Heart left ventricle (tissue), 16 donors: ENCODE measurements around the gene ACTR5. TPM values are rescaled to one million over a fixed set of nuclear protein-coding genes. Genes with fewer than 3 reads are reported as not detected.

Source experiments
- ATAC-seq, 4 donors: fragments of 200-7000 bp; cut with Tn5 transposase; one replicate each; pipeline ENCODE4 v1.9.1; 2020 to 2022; ENCODE audit warnings: moderate library complexity in 4 of 4, mild to moderate bottlenecking in 3 of 4, moderate number of reproducible peaks in 1 of 4
- DNase-seq, 5 donors: peaks; one replicate each; pipeline ENCODE4 v3.0.0-alpha.2; 2020
- H3K27ac ChIP-seq, 12 donors: fragments of 200-600 bp; sonication (generic) in 4 of 12; one replicate each; pipeline versions ENCODE4 v1.5.0 to v1.8.0; 2016 to 2022; ENCODE audit warnings: mild to moderate bottlenecking in 2 of 12
- H3K27me3 ChIP-seq, 9 donors: fragments of 200-600 bp; sonication (generic) in 2 of 9; one replicate each; pipeline versions ENCODE4 v1.5.1 to v1.8.0; 2016 to 2022; ENCODE audit warnings: mild to moderate bottlenecking in 3 of 9
- H3K36me3 ChIP-seq, 9 donors: fragments of 200-600 bp; sonication (generic) in 2 of 9; one replicate each; pipeline versions ENCODE4 v1.5.0 to v1.8.0; 2018 to 2022; ENCODE audit warnings: mild to moderate bottlenecking in 2 of 9
- H3K4me1 ChIP-seq, 12 donors: fragments of 200-600 bp; sonication (generic) in 4 of 12; one replicate each; pipeline versions ENCODE4 v1.5.0 to v1.8.0; 2016 to 2022; ENCODE audit warnings: mild to moderate bottlenecking in 3 of 12
- H3K4me3 ChIP-seq, 12 donors: fragments of 200-600 bp; sonication (generic) in 4 of 12; one replicate each; pipeline versions ENCODE4 v1.5.0 to v1.8.0; 2017 to 2022; ENCODE audit warnings: mild to moderate bottlenecking in 9 of 12, moderate library complexity in 4 of 12
- H3K9me3 ChIP-seq, 12 donors: fragments of 200-600 bp; sonication (generic) in 4 of 12; one replicate each; pipeline versions ENCODE4 v1.5.0 to v1.8.0; 2016 to 2022; ENCODE audit warnings: mild to moderate bottlenecking in 1 of 12
- CTCF ChIP-seq, 12 donors: fragments of 200-600 bp; sonication (generic) in 4 of 12; IDR thresholded peaks; one replicate each; pipeline versions ENCODE4 v1.5.0 to v1.8.0; 2018 to 2022; ENCODE audit warnings: antibody characterized with exemption in 12 of 12, mild to moderate bottlenecking in 5 of 12
- POLR2A ChIP-seq, 2 donors: fragments of 450-650 bp; IDR thresholded peaks; one replicate each; pipeline ENCODE4 v1.6.1; 2017; ENCODE audit warnings: antibody characterized with exemption in 2 of 2, mild to moderate bottlenecking in 2 of 2, moderate library complexity in 2 of 2
- WGBS, 4 donors: extraction: QIAGEN DNeasy Blood & Tissue Kit in 2 of 4; methylation state at CpG; one replicate each; pipeline versions ENCODE4 v1.1.5 to v1.1.7; 2013 to 2018; 5-methylcytosine and 5-hydroxymethylcytosine counted together
- intact Hi-C, 10 donors: fragments of 100-400 bp; cut with DNase I; formaldehyde crosslinking; loops; one replicate each; pipeline versions ENCODE4 v1.11.1 to v1.14.2; 2022
- polyA plus RNA-seq, 2 donors: library from polyadenylated mRNA; stranded (reverse); fragments of 200-250 nt; gene quantifications; one replicate each; pipeline ENCODE4 v1.2.3, GENCODE V29; 2013
- total RNA-seq, 9 donors: library from RNA; depleted of rRNA in 2 of 9; stranded (reverse); fragments of >200 nt in 2 of 9; fragmentation: NEBNext Ultra II Directional in 3 of 9; extraction: Animal tissue kit (Norgen Biotek cat#: 25700) in 3 of 9; gene quantifications; one replicate each; pipeline versions ENCODE4 v1.1.0 to v1.2.4, GENCODE V29; 2016 to 2023
- donor health status: ischemic (EF 13 %, LVEDD 7.1; RV severe dilation, severe dysfunction).
- donor health status: healthy with polysubstance abuse.
- donor health status: DM: no; HTN: yes; CAD: no.
- donor health status: DM: no; HTN: no; CAD: no.
- donor health status: ischemic (EF 25% LVEDD 6.9; RV normal size, moderate dysfunction).
- donor health status: ischemic (EF 25% LVEDD 5.7; RV mildly dilated, moderate dysfunction).
- donor health status: healthy.
- donor health status: DM: yes; HTN: yes; CAD: no.
- donor health status: ischemic (EF 35%, LVEDD 5.7; RV mildly dilated, moderate dysfunction).
- donor health status: nonischemic (EF 11% LVEDD 7.7; RV severe dilation, severe dysfunction).
- donor health status: DM: yes; HTN: yes; CAD: no.
- donor health status: PGD.
- donor health status: ischemic (EF 29% LVEDD 5.4; RV normal size, mild dysfunction).
- donor health status: nonischemic (EF 23%, LVEDD 6.1; RV moderate dilation, normal function).

Gene ACTR5
- total and polyA plus RNA-seq, 11 donors: 2.3 to 6.4 (median 3.5) TPM

- H3K4me1 ChIP-seq: peaks cover 0 to 21% (median 7%) of the 10 kb centered on the region in 12 donors
- intact Hi-C loops: loop anchor here in 1 of 10 donors (5.0 kb wide), 1 partner anchor 79 kb away; no protein-coding TSS in a partner anchor
- no peak for TF ChIP-seq CTCF (IDR thresholded peaks at IDR 0.05)
- no peak for TF ChIP-seq POLR2A (IDR thresholded peaks at IDR 0.05)
- no peak overlapping the region for H3K4me3 ChIP-seq
- no peak for ATAC-seq
- H3K9me3 ChIP-seq: no peaks in the 10 kb centered on the region
- DNase-seq: no peak
- H3K27me3 ChIP-seq: no peaks in the 10 kb centered on the region
- no peaks in the 10 kb centered on the region for H3K36me3 ChIP-seq
- peak overlapping the region in 8 of 12 donors; percentile 54 to 83 (median 71) for H3K27ac ChIP-seq
- 72 to 82% (median 80%) methylated on average over 3 of the region's 3 CpGs for WGBS, 4 donors
Measured at GRCh38 chr20:38798266-38798665, 50.0 kb downstream of the ACTR5 start.

- Histone ChIP-seq H3K27ac (peak overlapping the region in 9 of 12 donors; percentile 37 to 83 (median 72)), H3K4me3 (no peak overlapping the region), H3K4me1 (peaks cover 0 to 28% (median 11%) of the 10 kb centered on the region in 12 donors), H3K9me3 (no peaks in the 10 kb centered on the region), H3K27me3 (no peaks in the 10 kb centered on the region), H3K36me3 (no peaks in the 10 kb centered on the region)
- DNase-seq (peak in 3 of 5 donors; percentile 29 to 57 (median 43)), ATAC-seq (peak; percentile 58 to 91 (median 62))
- no peak for TF ChIP-seq CTCF (IDR thresholded peaks at IDR 0.05)
- TF ChIP-seq POLR2A (IDR thresholded peaks at IDR 0.05): no peak
- WGBS, 4 donors: 47 to 63% (median 51%) methylated on average over 4 of the region's 4 CpGs
- intact Hi-C loops: loop anchor here in 1 of 10 donors (5.0 kb wide), 1 partner anchor 78 kb away; no protein-coding TSS in a partner anchor
Measured at GRCh38 chr20:38799203-38799602, 50.9 kb downstream of the ACTR5 start.

GRCh38 chr20:38800882-38801281, 52.6 kb downstream of the ACTR5 start:
- Histone ChIP-seq H3K4me3 (no peak overlapping the region), H3K36me3 (no peaks in the 10 kb centered on the region), H3K4me1 (peaks cover 0 to 35% (median 18%) of the 10 kb centered on the region in 12 donors), H3K27me3 (peaks cover 0 to 6% (median 3%) of the 10 kb centered on the region in 9 donors), H3K9me3 (no peaks in the 10 kb centered on the region), H3K27ac (peak overlapping the region in 1 of 12 donors; percentile 62)
- ATAC-seq: no peak
- intact Hi-C loops: loop anchor here in 3 of 10 donors (10.0 kb wide), 3 partner anchors 74 to 94 kb away; no protein-coding TSS in a partner anchor
- WGBS, 4 donors: 92 to 97% (median 95%) methylated on average over 3 of the region's 3 CpGs
- DNase-seq: no peak
- TF ChIP-seq CTCF (IDR thresholded peaks at IDR 0.05) (no peak), POLR2A (IDR thresholded peaks at IDR 0.05) (no peak)

- ATAC-seq (no peak), DNase-seq (no peak)
- WGBS, 4 donors: 63 to 78% (median 67%) methylated on average over 3 of the region's 3 CpGs
- Histone ChIP-seq H3K36me3 (no peaks in the 10 kb centered on the region), H3K9me3 (no peaks in the 10 kb centered on the region), H3K4me3 (no peak overlapping the region), H3K27me3 (peaks cover 3 to 33% (median 17%) of the 10 kb centered on the region in 9 donors), H3K4me1 (peaks cover 0 to 53% (median 33%) of the 10 kb centered on the region in 12 donors), H3K27ac (peak overlapping the region; percentile 69 to 90 (median 86))
- intact Hi-C loops: loop anchor here in 3 of 10 donors (10.0 kb wide), 3 partner anchors 71 to 91 kb away; no protein-coding TSS in a partner anchor
- TF ChIP-seq CTCF (IDR thresholded peaks at IDR 0.05): no peak
Measured at GRCh38 chr20:38804221-38804620, 56.0 kb downstream of the ACTR5 start.
